ENCODE measurements around the gene STAT6. TPM values are rescaled to one million over a fixed set of nuclear protein-coding genes. Genes with fewer than 3 reads are reported as not detected.
"Not testable (repeated sequence)": the region's sequence is repeated elsewhere in the genome, so short reads cannot be mapped to it uniquely, and the experiment has no call there.

The STAT6 gene
- total RNA-seq, 6 experiments from 2014 or later: 83.7 to 102 (median 93.5) TPM

- Mint-ChIP-seq H3K9me3 (no peaks in the 10 kb centered on the region), H3K27ac (peak overlapping the region; percentile 98), H3K4me3 (peak overlapping the region; percentile 88), H3K27me3 (ENCODE audit: insufficient read depth) (peaks cover 11% of the 10 kb centered on the region), H3K4me1 (ENCODE audit: low read depth) (peaks cover 41% of the 10 kb centered on the region), H3K36me3 (ENCODE audit: low read depth) (peaks cover 17% of the 10 kb centered on the region)
- TF ChIP-seq CTCF (IDR thresholded peaks at IDR 0.05): peak; percentile 58
- peak; percentile 66 for DNase-seq
These were observed 24.6 kb downstream of the STAT6 start for GRCh38 chr12:57086493-57087009.

GRCh38 chr12:57085999-57086492, 25.1 kb downstream of the STAT6 start:
- peak overlapping the region; percentile 98 for H3K27ac Mint-ChIP-seq

DNA sequence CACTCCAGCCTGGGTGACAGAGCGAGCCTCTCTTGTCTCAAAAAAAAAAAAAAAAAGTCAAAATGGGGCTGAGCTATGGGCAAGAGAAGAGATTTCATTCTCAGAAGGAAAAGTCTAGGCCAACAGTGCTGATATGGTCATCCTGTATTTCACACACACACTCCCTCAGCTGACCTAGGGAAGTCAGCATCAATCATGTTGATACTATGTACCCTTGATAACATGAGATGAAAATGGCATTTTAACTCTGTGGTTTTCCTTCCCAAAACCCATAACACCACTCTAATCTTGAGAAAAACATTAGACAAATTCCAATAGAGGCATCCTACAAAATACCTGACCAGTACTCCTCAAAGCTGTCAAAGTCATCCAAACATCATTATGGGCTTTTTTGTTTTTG, 30.3 kb downstream of the STAT6 start:
- DNase-seq: no peak
- TF ChIP-seq CTCF (IDR thresholded peaks at IDR 0.05): no peak
- Mint-ChIP-seq H3K27ac (no peak overlapping the region), H3K9me3 (no peaks in the 10 kb centered on the region), H3K4me3 (no peak overlapping the region), H3K36me3 (ENCODE audit: low read depth) (no peaks in the 10 kb centered on the region), H3K27me3 (ENCODE audit: insufficient read depth) (no peaks in the 10 kb centered on the region; the same call in 1 of the 2 replicates), H3K4me1 (ENCODE audit: low read depth) (peaks cover 26% of the 10 kb centered on the region)

More at GRCh38 chr12:57085999-57086492, 25.1 kb downstream of the STAT6 start:
- peak; percentile 43 for DNase-seq
- peaks cover 14% of the 10 kb centered on the region for H3K36me3 Mint-ChIP-seq (ENCODE audit: low read depth)
- H3K4me1 Mint-ChIP-seq (ENCODE audit: low read depth): peaks cover 36% of the 10 kb centered on the region
- no peaks in the 10 kb centered on the region for H3K9me3 Mint-ChIP-seq
- TF ChIP-seq CTCF (IDR thresholded peaks at IDR 0.05): no peak
- H3K4me3 Mint-ChIP-seq: peak overlapping the region; percentile 88
- peaks cover 9% of the 10 kb centered on the region for H3K27me3 Mint-ChIP-seq (ENCODE audit: insufficient read depth)

DNA sequence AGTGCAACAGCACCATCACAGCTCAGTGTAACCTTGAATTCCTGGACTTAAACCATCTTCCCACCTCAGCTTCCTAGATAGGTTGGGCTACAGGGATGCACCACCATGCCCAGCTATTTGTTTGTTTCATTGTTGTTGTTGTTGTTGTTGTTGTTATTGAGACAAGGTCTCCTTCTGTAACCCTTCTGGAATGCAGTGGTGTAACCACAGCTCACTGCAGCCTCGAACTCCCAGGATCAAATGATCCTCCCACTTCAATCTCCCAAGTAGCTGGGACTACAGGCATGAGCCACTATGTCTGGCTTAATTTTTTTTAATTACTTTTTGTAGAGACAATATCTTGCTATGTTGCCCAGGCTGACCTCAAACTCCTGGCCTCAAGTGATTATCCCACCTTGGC, 31.3 kb downstream of the STAT6 start:
- no peaks in the 10 kb centered on the region for H3K36me3 Mint-ChIP-seq (ENCODE audit: low read depth)
- H3K27ac Mint-ChIP-seq: peak overlapping the region; percentile 93
- no peaks in the 10 kb centered on the region; the same call in 1 of the 2 replicates for H3K27me3 Mint-ChIP-seq (ENCODE audit: insufficient read depth)
- H3K9me3 Mint-ChIP-seq: no peaks in the 10 kb centered on the region
- H3K4me1 Mint-ChIP-seq (ENCODE audit: low read depth): peaks cover 16% of the 10 kb centered on the region
- H3K4me3 Mint-ChIP-seq: peak overlapping the region; percentile 99
- TF ChIP-seq CTCF (IDR thresholded peaks at IDR 0.05): no peak
- DNase-seq: no peak

GRCh38 chr12:57078519-57079404, 32.4 kb downstream of the STAT6 start, which contains the start of gene NEMP1:
NEMP1 (minus strand) TSS chr12:57078791; CDS start chr12:57078745, 46 bp downstream.
- peak within 1 kb of the TSS; percentile 93 for H3K27ac Mint-ChIP-seq
- H3K4me3 Mint-ChIP-seq: peak within 1 kb of the TSS; percentile 99
- DNase-seq: peak; percentile 100
- no peaks in the 10 kb centered on the region; the same call in 1 of the 2 replicates for H3K27me3 Mint-ChIP-seq (ENCODE audit: insufficient read depth)
- no peak for TF ChIP-seq CTCF (IDR thresholded peaks at IDR 0.05)
- peaks cover 17% of the 10 kb centered on the region for H3K4me1 Mint-ChIP-seq (ENCODE audit: low read depth)
- H3K36me3 Mint-ChIP-seq (ENCODE audit: low read depth): no peaks in the 10 kb centered on the region
- H3K9me3 Mint-ChIP-seq: no peaks in the 10 kb centered on the region

DNA sequence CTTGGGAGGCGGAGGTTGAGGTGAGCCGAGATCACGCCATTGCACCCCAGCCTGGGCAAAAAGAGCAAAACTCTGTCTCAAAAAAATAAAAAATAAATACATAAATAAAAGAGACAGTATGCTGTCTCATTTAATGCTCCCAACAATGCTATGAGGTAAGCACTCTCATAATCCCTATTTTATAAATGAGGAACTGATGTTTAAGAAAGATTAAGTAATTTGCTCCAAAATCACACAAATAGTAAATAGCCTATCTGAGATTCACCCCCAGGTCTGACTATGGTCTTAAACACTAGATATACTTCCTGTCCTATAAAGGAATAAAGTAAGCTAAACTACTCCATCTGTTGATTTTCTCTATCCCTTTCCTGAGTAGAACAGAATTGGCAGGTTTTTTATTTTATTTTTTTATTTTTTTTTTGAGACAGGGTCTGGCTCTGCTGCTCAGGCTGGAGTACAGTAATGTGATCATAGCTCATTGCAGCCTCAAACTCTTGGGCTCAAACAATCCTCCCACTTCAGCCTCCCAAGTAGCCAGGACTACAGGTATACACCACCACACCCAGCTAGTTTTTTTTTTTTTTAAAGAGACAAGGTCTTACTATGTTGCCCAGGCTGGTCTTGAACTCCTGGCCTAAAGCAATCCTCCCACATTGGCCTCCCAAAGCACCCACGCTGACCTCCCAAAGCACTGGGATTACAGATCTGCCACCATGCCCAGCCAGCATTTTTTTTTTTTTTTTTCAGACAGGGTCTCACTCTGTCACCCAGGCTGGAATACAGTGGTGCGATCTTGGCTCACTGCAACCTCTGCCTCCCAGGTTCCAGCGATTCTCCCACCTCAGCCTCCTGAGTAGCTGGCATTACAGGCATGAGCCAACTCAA, 37.4 kb downstream of the STAT6 start:
- not testable (repeated sequence) for H3K9me3 Mint-ChIP-seq; H3K27me3 Mint-ChIP-seq (ENCODE audit: insufficient read depth); DNase-seq; H3K36me3 Mint-ChIP-seq (ENCODE audit: low read depth); H3K4me3 Mint-ChIP-seq
- H3K4me1 Mint-ChIP-seq (ENCODE audit: low read depth): peaks cover 33% of the 10 kb centered on the region
- H3K27ac Mint-ChIP-seq: peak overlapping the region; percentile 49

All from HFFc6 (cell line).